Fibroblast of lung (primary cell): ENCODE measurements around the gene ARHGEF4. TPM values are rescaled to one million over a fixed set of nuclear protein-coding genes. Genes with fewer than 3 reads are reported as not detected.

Experiments
- DNase-seq, 2 donors: peaks; one replicate each; pipeline versions ENCODE4 v3.0.0 to v3.0.0-alpha.2; 2010; ENCODE audit warnings: low read depth in 2 of 2
- H2AFZ ChIP-seq: 2 replicates; pipeline ENCODE4 v1.5.1; 2012; ENCODE audit warnings: low read length, control low read depth, inconsistent platforms
- H3K27ac ChIP-seq: 2 replicates; pipeline ENCODE4 v1.5.1; 2011; ENCODE audit warnings: low read length, control low read depth; ENCODE audit not compliant: insufficient read depth
- H3K27me3 ChIP-seq: 2 replicates; pipeline ENCODE4 v1.5.1; 2011; ENCODE audit warnings: mild to moderate bottlenecking, low read length; ENCODE audit not compliant: control insufficient read depth, insufficient read depth
- H3K36me3 ChIP-seq: 2 replicates; pipeline ENCODE4 v1.5.1; 2011; ENCODE audit warnings: low read length; ENCODE audit not compliant: control insufficient read depth, insufficient read depth
- H3K4me1 ChIP-seq: 2 replicates; pipeline ENCODE4 v1.5.1; 2011; ENCODE audit warnings: low read length; ENCODE audit not compliant: control insufficient read depth, insufficient read depth; ENCODE audit errors: extremely low read depth
- H3K4me2 ChIP-seq: 2 replicates; pipeline ENCODE4 v1.5.1; 2011; ENCODE audit warnings: low read length, control low read depth; ENCODE audit not compliant: insufficient read depth; ENCODE audit errors: extremely low read depth
- H3K4me3 ChIP-seq, 4 experiments: fragments of 200-600 bp in 1 of 4; sonication (generic) in 1 of 4; replicated peaks in 1 of 4; 2 replicates each; pipeline ENCODE4 v1.5.1; 2011 to 2016; ENCODE audit warnings: low read length in 4 of 4, low read depth in 3 of 4, mild to moderate bottlenecking in 3 of 4, control low read depth in 2 of 4, inconsistent platforms in 1 of 4, mixed read lengths in 1 of 4; ENCODE audit not compliant: insufficient read depth in 1 of 4; ENCODE audit errors: control extremely low read depth in 1 of 4
- H3K79me2 ChIP-seq: 2 replicates; pipeline ENCODE4 v1.5.1; 2012; ENCODE audit warnings: mild to moderate bottlenecking, low read length, inconsistent platforms; ENCODE audit not compliant: control insufficient read depth, insufficient read depth
- H3K9ac ChIP-seq: 2 replicates; pipeline ENCODE4 v1.5.1; 2011; ENCODE audit warnings: mild to moderate bottlenecking, low read length, control low read depth; ENCODE audit not compliant: insufficient read depth
- H3K9me3 ChIP-seq: 2 replicates; pipeline ENCODE4 v1.5.1; 2012; ENCODE audit warnings: low read depth, low read length; ENCODE audit not compliant: control insufficient read depth, insufficient read depth
- H4K20me1 ChIP-seq: 2 replicates; pipeline ENCODE4 v1.5.1; 2011; ENCODE audit warnings: low read length; ENCODE audit not compliant: control insufficient read depth, insufficient read depth; ENCODE audit errors: extremely low read depth
- EZH2 ChIP-seq: IDR thresholded peaks from 2 replicates; pipeline ENCODE4 v1.5.1; 2012; ENCODE audit warnings: low read length, control low read depth, mild to moderate bottlenecking; ENCODE audit errors: missing control alignments
- polyA plus RNA-seq, 2 donors: library from polyadenylated mRNA; depleted of rRNA in 1 of 2; stranded (reverse) in 1 of 2; unstranded in 1 of 2; fragments of >200 nt; gene quantifications; 2 replicates each; pipeline ENCODE4 v1.2.1, GENCODE V29; 2011 to 2012; ENCODE audit warnings: missing spikeins in 1 of 2
- total RNA-seq: library from RNA; depleted of rRNA; stranded (reverse); fragments of >200 nt; gene quantifications from 2 replicates; pipeline ENCODE4 v1.2.1, GENCODE V29; 2014
- TF ChIP-seq, protein P1 (sequence below), 2 donors: IDR thresholded peaks in 1 of 2; conservative IDR thresholded peaks in 1 of 2; 1 replicate in 1 of 2; 2 replicates in 1 of 2; pipeline ENCODE4 v1.5.1; 2011 to 2012; ENCODE audit warnings: low read length in 2 of 2, control low read depth in 1 of 2, inconsistent platforms in 1 of 2, low read depth in 1 of 2, mild to moderate bottlenecking in 1 of 2

The ARHGEF4 gene
- total and polyA plus RNA-seq, 2 donors (not counting 1 experiment from before 2014, with no cell fraction given), result 0.05 to 0.83 TPM

DNA sequence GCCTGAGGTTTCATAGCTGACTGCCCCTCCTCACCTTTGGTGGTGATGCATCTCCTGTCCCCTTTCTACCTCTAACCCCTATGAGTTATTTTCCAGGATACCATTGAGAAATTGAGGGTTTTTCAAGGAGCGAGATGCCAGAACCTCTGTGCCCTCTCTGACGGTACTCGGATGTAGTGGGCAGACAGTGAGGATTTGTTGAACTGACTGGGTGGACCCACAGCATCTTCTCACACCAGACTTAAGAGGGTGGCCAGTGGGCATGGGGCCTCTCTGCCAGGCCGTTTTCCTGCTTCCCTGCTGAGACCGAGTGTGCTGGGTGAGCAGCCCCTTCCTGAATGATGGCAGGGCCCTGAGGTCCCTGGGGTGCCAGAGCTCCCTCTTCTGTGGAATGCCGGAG lies 46.3 kb downstream of the ARHGEF4 start:
- no peaks in the 10 kb centered on the region for H3K79me2 ChIP-seq
- no peaks in the 10 kb centered on the region for H3K9me3 ChIP-seq
- H3K27ac ChIP-seq, result no peak overlapping the region
- H3K4me2 ChIP-seq, result no peak overlapping the region
- no peaks in the 10 kb centered on the region for H3K36me3 ChIP-seq
- H2AFZ ChIP-seq, result no peak overlapping the region
- H4K20me1 ChIP-seq, result no peaks in the 10 kb centered on the region
- H3K9ac ChIP-seq, result no peak overlapping the region
- no peak overlapping the region for H3K4me3 ChIP-seq
- DNase-seq, result no peak
- H3K27me3 ChIP-seq, result no peaks in the 10 kb centered on the region
- no peak for TF ChIP-seq EZH2
- TF ChIP-seq, protein P1, sequence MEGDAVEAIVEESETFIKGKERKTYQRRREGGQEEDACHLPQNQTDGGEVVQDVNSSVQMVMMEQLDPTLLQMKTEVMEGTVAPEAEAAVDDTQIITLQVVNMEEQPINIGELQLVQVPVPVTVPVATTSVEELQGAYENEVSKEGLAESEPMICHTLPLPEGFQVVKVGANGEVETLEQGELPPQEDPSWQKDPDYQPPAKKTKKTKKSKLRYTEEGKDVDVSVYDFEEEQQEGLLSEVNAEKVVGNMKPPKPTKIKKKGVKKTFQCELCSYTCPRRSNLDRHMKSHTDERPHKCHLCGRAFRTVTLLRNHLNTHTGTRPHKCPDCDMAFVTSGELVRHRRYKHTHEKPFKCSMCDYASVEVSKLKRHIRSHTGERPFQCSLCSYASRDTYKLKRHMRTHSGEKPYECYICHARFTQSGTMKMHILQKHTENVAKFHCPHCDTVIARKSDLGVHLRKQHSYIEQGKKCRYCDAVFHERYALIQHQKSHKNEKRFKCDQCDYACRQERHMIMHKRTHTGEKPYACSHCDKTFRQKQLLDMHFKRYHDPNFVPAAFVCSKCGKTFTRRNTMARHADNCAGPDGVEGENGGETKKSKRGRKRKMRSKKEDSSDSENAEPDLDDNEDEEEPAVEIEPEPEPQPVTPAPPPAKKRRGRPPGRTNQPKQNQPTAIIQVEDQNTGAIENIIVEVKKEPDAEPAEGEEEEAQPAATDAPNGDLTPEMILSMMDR (conservative IDR thresholded peaks at IDR 0.05 in 1 of 2, IDR thresholded peaks at IDR 0.05 in 1 of 2; ENCODE audit: low read depth in 1 of 2, low read length in 2 of 2), result no peak
- no peaks in the 10 kb centered on the region for H3K4me1 ChIP-seq

DNA sequence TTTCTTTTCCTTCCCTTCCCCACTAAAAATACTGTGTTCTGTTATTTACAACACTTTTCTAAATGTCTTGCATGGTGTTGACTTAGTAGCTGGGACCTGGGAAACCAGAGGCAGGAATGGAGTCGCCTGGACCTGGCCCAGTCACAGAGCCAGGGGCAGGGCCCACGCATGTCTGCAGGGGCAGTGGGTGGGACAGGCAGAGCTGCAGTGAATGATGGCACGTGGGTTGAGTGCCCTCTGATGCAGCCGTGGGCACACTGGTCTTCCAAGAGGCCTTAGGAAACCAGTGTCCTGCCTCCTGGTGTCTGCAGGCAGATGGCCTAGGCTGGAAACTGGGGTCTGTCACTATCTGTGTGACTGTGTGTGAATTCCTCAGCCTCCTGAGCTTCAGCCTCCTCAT lies 46.8 kb downstream of the ARHGEF4 start:
- H3K4me1 ChIP-seq, result no peaks in the 10 kb centered on the region
- no peak overlapping the region for H3K27ac ChIP-seq
- no peak overlapping the region for H3K4me3 ChIP-seq
- H3K27me3 ChIP-seq, result no peaks in the 10 kb centered on the region
- DNase-seq, result no peak
- H3K79me2 ChIP-seq, result no peaks in the 10 kb centered on the region
- no peak overlapping the region for H3K9ac ChIP-seq
- H3K9me3 ChIP-seq, result no peaks in the 10 kb centered on the region
- H2AFZ ChIP-seq, result no peak overlapping the region
- H4K20me1 ChIP-seq, result no peaks in the 10 kb centered on the region
- no peak overlapping the region for H3K4me2 ChIP-seq
- no peaks in the 10 kb centered on the region for H3K36me3 ChIP-seq
- TF ChIP-seq, protein P1 (conservative IDR thresholded peaks at IDR 0.05 in 1 of 2, IDR thresholded peaks at IDR 0.05 in 1 of 2; ENCODE audit: low read depth in 1 of 2, low read length in 2 of 2), result no peak
- TF ChIP-seq EZH2, result no peak

DNA sequence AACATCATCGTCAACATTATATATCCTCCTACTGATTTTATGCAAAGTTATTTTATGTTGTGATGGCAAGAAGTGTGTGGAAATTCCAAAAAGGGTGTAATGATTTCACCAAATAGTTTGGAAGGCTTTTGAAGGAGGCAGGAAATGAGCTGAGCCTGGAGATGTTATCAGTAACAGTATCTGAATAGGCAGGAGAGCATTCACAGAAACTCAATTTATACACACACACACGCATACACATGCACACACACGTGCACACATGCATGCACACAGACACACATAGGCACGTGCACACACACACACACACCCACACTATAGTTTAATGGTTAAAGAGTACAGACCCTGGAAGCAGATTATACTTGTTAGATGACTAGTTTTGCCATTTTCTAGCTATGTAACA lies 47.3 kb downstream of the ARHGEF4 start:
- no peak overlapping the region for H3K9ac ChIP-seq
- no peak for TF ChIP-seq EZH2
- TF ChIP-seq, protein P1 (conservative IDR thresholded peaks at IDR 0.05 in 1 of 2, IDR thresholded peaks at IDR 0.05 in 1 of 2; ENCODE audit: low read depth in 1 of 2, low read length in 2 of 2), result no peak
- no peaks in the 10 kb centered on the region for H3K36me3 ChIP-seq
- H3K79me2 ChIP-seq, result no peaks in the 10 kb centered on the region
- no peaks in the 10 kb centered on the region for H3K4me1 ChIP-seq
- no peak overlapping the region for H3K27ac ChIP-seq
- H3K9me3 ChIP-seq, result no peaks in the 10 kb centered on the region
- no peak overlapping the region for H3K4me3 ChIP-seq
- no peaks in the 10 kb centered on the region for H4K20me1 ChIP-seq
- H3K27me3 ChIP-seq, result no peaks in the 10 kb centered on the region
- no peak overlapping the region for H2AFZ ChIP-seq
- no peak for DNase-seq
- no peak overlapping the region for H3K4me2 ChIP-seq
